Thoracic aorta (tissue), 2 donors: ENCODE data around the gene GAS6. TPM values are rescaled to one million over a fixed set of nuclear protein-coding genes. Genes with fewer than 3 reads are reported as not detected.

Source experiments
- ATAC-seq: fragments of 150-250 bp; one replicate; pipeline ENCODE4 v1.8.0; 2017; ENCODE audit warnings: low read depth; ENCODE audit not compliant: insufficient number of reproducible peaks, low FRiP score
- DNase-seq: peaks from one replicate; pipeline ENCODE4 v3.0.0-alpha.2; 2020; ENCODE audit warnings: low spot score
- H3K27ac ChIP-seq, 2 donors: fragments of 200-600 bp; sonication (generic); 1 replicate in 1 of 2; 2 replicates in 1 of 2; pipeline ENCODE4 v1.5.1; 2016; ENCODE audit warnings: mild to moderate bottlenecking in 2 of 2, moderate library complexity in 2 of 2
- H3K27me3 ChIP-seq: fragments of 200-600 bp; sonication (generic); replicated peaks from 2 replicates; pipeline ENCODE4 v1.6.0; 2016; ENCODE audit warnings: mild to moderate bottlenecking; ENCODE audit not compliant: insufficient read depth
- H3K36me3 ChIP-seq: fragments of 200-600 bp; sonication (generic); one replicate; pipeline ENCODE4 v1.5.1; 2016
- H3K4me1 ChIP-seq, 2 donors: fragments of 200-600 bp; sonication (generic); 1 replicate in 1 of 2; 2 replicates in 1 of 2; pipeline versions ENCODE4 v1.5.1 to v1.6.0; 2016; ENCODE audit warnings: low read depth in 2 of 2, mild to moderate bottlenecking in 1 of 2; ENCODE audit not compliant: control insufficient read depth in 1 of 2
- H3K4me3 ChIP-seq: fragments of 200-600 bp; sonication (generic); 2 replicates; pipeline ENCODE4 v1.5.1; 2016; ENCODE audit warnings: mild to moderate bottlenecking
- H3K9me3 ChIP-seq: fragments of 200-600 bp; sonication (generic); 2 replicates; pipeline ENCODE4 v1.5.1; 2016
- total RNA-seq, 2 donors: library from RNA; depleted of rRNA; stranded (reverse); fragments of >200 nt; gene quantifications; one replicate each; pipeline versions ENCODE4 v1.1.0 to v1.2.3, GENCODE V29; 2016
- TF ChIP-seq, protein P1 (sequence below): fragments of 200-600 bp; sonication (generic); IDR thresholded peaks from one replicate; pipeline ENCODE4 v1.5.1; 2019; ENCODE audit warnings: antibody characterized with exemption

Gene GAS6
- total RNA-seq, 2 donors from 2014 or later, result 854 to 1,319 TPM

DNA sequence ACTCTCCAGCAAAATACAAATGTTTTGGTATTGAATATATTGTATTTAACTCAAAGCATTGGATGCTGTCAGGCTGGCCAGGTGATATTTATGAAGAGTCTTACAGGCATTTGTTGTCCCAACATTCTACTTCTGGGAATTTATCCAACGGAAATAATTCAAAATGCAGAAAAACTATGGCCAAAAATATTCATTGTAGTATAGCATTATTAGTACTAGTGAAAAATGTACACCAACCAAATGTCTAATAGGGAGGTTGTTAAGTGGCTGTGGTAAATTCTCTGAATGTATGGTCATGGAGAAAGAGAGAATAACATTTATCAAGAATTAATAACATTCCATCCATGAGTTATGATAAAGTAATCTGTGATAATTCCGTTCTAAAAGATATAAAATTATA, 38.6 kb upstream of the GAS6 start:
- DNase-seq (no peak), ATAC-seq (no peak)
- TF ChIP-seq, protein P1, sequence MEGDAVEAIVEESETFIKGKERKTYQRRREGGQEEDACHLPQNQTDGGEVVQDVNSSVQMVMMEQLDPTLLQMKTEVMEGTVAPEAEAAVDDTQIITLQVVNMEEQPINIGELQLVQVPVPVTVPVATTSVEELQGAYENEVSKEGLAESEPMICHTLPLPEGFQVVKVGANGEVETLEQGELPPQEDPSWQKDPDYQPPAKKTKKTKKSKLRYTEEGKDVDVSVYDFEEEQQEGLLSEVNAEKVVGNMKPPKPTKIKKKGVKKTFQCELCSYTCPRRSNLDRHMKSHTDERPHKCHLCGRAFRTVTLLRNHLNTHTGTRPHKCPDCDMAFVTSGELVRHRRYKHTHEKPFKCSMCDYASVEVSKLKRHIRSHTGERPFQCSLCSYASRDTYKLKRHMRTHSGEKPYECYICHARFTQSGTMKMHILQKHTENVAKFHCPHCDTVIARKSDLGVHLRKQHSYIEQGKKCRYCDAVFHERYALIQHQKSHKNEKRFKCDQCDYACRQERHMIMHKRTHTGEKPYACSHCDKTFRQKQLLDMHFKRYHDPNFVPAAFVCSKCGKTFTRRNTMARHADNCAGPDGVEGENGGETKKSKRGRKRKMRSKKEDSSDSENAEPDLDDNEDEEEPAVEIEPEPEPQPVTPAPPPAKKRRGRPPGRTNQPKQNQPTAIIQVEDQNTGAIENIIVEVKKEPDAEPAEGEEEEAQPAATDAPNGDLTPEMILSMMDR, result no peak
- Histone ChIP-seq H3K36me3 (no peaks in the 10 kb centered on the region), H3K4me1 (peaks cover 18 to 62% of the 10 kb centered on the region in 2 donors), H3K9me3 (no peaks in the 10 kb centered on the region), H3K27me3 (no peaks in the 10 kb centered on the region), H3K27ac (peak overlapping the region; percentile 91 to 92), H3K4me3 (no peak overlapping the region)

DNA sequence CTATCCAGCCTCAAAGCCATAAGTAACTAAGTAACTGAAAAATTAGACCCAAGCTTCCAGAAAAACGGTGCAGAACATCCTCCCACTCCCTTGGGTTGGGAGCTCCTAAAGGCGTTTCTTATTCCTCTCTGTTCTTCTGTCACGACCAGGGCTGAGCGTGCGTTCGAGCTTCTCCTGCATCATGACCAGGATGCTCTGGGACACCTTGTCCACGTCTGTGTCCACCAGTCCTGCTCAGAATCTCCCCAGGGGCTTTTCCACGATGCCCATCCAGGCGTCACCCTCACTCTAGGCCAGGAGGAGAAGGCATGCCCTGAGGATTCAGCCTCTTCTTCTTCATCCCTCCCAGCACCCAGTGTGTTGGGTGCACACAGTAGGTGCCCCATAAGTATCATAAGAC, 37.8 kb upstream of the GAS6 start:
- Histone ChIP-seq H3K9me3 (no peaks in the 10 kb centered on the region), H3K27me3 (no peaks in the 10 kb centered on the region), H3K4me3 (no peak overlapping the region), H3K27ac (peak overlapping the region; percentile 68 to 91), H3K4me1 (peaks cover 23 to 62% of the 10 kb centered on the region in 2 donors), H3K36me3 (no peaks in the 10 kb centered on the region)
- DNase-seq, result no peak
- TF ChIP-seq, protein P1, result no peak
- no peak for ATAC-seq

DNA sequence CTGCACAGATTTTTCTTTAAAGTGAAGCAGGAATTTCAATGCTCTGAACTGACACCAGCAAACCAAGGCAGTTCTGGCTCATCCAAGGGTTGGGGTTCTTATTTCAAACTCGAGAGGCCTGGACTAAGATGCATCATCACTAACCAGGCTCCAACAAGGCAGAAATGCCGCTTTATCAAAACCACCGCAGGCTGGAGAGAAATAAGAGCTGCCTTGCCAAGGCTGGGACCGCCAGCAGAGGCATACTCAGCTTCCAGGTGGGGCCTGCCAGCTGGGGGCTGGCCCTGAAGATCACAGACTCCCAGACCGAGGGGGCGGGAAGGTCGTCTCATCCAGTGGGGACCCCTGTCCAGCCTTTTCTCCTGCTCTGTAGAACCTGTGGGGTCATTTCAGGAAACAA, 37.4 kb upstream of the GAS6 start:
- no peaks in the 10 kb centered on the region for H3K36me3 ChIP-seq
- no peak overlapping the region for H3K4me3 ChIP-seq
- DNase-seq (no peak), ATAC-seq (no peak)
- no peaks in the 10 kb centered on the region for H3K9me3 ChIP-seq
- TF ChIP-seq, protein P1, result no peak
- no peaks in the 10 kb centered on the region for H3K27me3 ChIP-seq
- peak overlapping the region; percentile 68 to 91 for H3K27ac ChIP-seq
- peaks cover 24 to 59% of the 10 kb centered on the region in 2 donors for H3K4me1 ChIP-seq

DNA sequence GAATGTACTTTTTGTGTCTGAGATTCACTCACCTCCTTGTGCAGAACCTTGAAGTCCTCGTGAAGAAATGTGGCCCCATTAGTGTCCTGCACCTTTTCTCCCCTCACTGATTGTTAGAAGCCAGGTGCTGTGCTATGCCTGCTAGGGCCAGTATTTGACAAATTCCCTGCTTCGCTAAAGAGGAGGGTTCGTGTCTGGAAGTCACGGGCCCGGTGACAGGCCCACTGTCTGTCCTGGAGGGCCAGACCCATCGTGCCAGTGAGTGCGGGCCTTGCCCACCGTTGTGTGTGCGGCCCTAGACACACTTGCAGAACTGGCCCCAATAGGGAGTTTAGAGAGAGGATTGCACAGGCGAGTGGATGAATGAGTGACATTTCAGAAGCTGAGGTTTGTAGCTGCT, 36.8 kb upstream of the GAS6 start:
- no peak for DNase-seq
- H3K4me1 ChIP-seq, result peaks cover 24 to 57% of the 10 kb centered on the region in 2 donors

GRCh38 chr13:113898391-113898790, 34.5 kb upstream of the GAS6 start:
- H3K27ac ChIP-seq, result peak overlapping the region in 1 of 2 donors; percentile 33
- ATAC-seq, result no peak
- H3K4me3 ChIP-seq, result no peak overlapping the region
- no peaks in the 10 kb centered on the region for H3K27me3 ChIP-seq
- no peaks in the 10 kb centered on the region for H3K36me3 ChIP-seq
- TF ChIP-seq, protein P1, result no peak
- peaks cover 18 to 43% of the 10 kb centered on the region in 2 donors for H3K4me1 ChIP-seq
- H3K9me3 ChIP-seq, result no peaks in the 10 kb centered on the region
- no peak for DNase-seq

More for the DNA sequence above, 36.8 kb upstream of the GAS6 start:
- Histone ChIP-seq H3K27me3 (no peaks in the 10 kb centered on the region), H3K9me3 (no peaks in the 10 kb centered on the region), H3K27ac (peak overlapping the region; percentile 68 to 91), H3K36me3 (no peaks in the 10 kb centered on the region), H3K4me3 (no peak overlapping the region)
- TF ChIP-seq, protein P1, result no peak
- ATAC-seq, result no peak
